GM21423 (cell line): ENCODE results near the gene ZBTB4.
"Not testable (repeated sequence)": the region's sequence is repeated elsewhere in the genome, so short reads cannot be mapped to it uniquely, and the experiment has no call there.

ENCODE experiments used
- ATAC-seq: cut with Tn5 transposase; IDR thresholded peaks from one replicate; pipeline ENCODE4 v1.9.1; 2021; ENCODE audit warnings: mild to moderate bottlenecking, moderate library complexity; ENCODE audit not compliant: unreplicated experiment

The ZBTB4 gene

GRCh38 chr17:7475764-7476422, 3.5 kb downstream of the ZBTB4 start:
- no peak for ATAC-seq

DNA sequence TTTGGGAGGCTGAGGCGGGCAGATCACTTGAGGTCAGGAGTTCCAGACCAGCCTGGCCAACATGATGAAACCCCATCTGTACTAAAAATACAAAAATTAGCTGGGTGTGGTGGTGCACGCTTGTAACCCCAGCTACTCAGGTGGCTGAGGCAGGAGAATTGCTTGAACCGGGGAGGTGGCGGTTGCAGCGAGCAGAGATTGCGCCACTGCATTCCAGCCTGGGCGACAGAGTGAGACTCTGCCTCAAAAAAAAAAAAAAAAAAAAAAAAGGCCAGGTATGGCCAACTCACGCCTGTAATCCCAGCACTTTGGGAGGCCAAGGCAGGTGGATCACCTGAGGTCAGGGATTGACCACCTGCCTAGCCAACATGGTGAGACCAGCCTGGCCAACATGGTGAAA, 4.7 kb downstream of the ZBTB4 start:
- ATAC-seq, result not testable (repeated sequence)

GRCh38 chr17:7471729-7472128, 7.7 kb downstream of the ZBTB4 start:
- ATAC-seq, result no peak

DNA sequence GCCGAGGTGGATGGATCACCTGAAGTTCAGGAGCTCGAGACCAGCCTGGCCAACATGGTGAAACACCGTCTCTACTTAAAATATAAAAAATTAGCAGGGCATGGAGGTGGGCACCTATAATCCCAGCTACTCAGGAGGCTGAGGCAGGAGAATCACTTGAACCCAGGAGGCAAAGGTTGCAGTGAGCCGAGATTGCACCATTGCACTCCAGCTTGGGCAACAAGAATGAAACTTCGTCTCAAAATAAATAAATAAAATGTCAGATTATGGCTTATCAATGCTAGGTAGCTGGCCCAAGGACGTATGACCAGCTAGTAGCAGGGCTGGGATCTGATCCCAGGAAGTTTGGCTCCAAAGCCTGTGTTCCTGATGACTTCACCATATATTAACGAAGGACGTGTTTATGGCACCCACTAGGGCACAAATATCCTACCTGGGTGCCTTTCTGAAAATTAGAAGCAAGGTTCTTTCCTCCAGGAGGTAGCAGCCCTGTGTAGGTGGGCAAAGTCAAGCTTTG, 8.9 kb downstream of the ZBTB4 start:
- not testable (repeated sequence) for ATAC-seq

DNA sequence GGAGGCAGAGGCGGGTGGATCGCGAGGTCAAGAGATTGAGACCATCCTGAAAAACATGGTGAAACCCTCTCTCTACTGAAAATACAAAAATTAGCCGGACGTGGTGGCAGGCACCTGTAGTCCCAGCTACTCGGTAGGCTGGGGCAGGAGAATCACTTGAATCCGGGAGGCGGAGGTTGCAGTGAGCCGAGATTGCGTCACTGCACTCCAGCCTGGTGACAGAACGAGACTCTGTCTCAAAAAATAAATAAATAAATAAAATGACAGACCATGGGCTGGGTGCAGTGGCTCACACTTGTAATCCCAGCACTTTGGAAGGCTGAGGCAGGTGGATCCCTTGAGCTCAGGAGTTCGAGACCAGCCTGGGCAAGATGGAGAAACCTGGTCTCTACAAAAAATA, 9.6 kb downstream of the ZBTB4 start:
- ATAC-seq, result not testable (repeated sequence)

DNA sequence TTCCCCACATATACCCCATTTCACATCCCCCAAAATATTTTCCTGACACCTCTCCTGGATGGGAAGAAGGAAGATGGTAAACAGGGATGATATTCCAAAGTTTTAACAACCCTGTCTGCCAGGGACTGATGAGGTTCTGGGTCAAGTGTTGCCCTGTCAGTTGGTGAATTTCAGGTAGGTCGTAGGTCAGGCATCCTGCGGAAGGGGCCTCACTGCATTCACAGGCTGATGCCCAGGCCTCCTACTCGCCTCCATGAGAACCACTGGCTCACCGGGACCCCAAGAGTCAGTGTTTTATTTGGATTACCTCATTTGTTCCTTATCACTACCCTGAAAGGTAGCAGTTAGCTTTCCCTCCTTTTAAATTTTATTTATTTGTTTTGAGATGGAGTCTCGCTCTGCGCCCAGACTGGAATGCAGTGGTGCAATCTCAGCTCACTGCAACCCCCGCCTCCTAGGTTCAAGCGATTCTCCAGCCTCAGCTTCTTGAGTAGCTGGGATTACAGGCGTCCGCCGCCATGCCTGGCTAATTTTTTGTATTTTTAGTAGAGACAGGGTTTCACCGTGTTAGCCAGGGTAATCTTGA, 10.5 kb downstream of the ZBTB4 start:
- no peak for ATAC-seq

DNA sequence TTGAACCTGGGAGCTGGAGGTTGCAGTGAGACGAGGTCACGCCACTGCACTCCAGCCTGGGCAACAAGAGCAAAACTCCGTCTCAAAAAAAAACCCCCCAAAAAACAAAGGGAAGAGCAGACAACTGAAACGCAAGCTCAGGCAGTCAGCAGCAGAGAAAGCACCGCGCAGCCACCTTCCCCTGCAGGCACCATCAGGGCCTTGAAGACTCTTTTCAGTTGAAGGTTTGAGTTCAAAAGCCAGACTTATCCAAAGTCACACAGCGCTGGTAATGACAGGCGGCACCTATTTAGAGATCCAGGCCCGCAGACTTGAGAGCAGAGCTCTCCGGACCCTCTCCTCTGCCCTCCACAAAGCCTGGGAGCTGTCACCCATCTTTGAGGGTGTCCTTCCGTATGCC, 11.1 kb downstream of the ZBTB4 start:
- ATAC-seq, result no peak

DNA sequence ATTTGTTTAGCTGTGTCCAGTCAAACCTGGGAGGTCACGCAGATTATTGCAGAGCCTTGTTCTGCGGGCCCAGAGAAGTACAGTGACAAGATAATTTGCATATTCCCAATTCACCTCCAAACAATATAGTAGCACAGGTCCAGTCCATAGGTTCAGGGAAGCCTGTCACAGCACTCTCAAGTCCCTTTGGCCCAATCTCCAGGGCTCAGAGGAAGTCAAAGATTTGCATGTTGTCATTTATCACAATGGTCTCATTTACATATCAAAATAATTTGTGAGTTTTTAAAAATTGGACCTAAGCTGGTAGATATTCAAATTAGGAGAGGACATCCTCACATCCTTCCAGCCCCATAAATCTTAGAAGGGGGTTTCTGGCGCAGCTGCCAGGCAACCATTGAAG, 11.9 kb downstream of the ZBTB4 start:
- no peak for ATAC-seq

DNA sequence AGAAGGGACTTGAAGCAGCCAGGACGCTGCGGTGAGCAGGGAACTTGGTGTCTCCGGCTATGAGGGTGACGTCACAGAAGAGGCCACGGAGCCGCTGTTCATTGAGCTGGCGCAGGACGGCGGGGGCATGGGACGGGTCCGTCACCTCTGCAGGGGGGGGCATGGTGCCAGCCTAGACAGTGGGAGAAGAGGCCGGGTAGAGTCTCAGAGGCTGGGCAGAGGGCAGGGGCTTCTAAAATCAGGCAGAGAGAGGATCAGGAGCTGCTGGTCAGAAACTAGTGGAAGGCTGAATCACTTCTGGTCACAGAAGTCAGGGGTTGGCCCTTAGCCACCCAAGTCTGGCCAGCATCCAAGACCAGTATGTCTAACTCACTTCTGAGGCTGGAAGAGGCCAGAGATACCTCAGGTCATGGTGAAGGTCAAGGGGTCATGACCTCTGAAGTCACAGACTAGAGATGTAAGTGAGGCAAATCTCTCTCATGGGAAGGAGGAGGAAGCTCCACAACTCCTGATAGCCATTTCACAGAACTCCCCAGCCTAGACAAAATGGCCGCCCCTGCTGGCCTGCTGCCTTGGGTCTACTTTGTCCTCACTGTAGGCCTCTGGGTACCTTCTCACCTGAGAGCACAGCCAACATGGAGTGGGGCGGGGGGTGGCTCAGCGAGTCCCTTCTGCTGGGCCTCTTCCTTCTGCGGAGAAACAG, 12.6 kb downstream of the ZBTB4 start:
- ATAC-seq, result no peak

- no peak for ATAC-seq
Measured at GRCh38 chr17:7466318-7466638, 13.2 kb downstream of the ZBTB4 start.

DNA sequence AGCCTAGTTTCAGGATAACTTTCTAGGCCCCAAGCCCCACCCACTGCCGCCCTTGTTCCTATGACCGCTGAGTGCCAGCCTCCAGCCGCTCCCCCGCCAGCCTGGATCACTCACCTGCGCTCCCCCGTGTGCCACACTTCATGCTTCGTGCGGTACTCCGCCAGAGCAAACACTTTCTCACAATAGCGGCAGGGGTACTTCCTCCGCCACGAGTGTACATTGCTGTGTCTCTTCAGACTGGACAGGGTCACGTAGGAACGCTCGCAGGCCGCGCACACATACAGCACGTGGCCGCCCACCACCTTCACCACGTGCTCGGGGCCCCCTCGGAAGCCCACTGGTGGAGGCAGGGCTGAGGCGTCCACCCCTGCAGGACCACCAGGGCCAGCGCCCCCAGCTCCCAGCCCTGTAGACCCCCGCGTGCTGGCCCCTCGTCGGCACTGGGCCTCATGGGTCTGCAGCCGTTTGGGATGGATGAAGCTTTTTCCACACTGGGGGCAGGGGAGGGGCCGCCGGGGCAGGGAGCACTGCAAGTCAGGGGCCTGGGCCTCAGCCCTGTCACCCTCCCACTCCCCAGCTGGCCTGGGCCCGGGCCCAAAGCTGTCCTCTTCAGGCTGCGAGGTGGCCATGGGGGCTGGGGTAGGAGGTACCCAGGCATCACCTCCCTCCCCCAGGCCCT, 13.7 kb downstream of the ZBTB4 start:
- ATAC-seq, result no peak

GRCh38 chr17:7464081-7464480, 15.3 kb downstream of the ZBTB4 start:
- no peak for ATAC-seq

GRCh38 chr17:7463372-7463846, 16.0 kb downstream of the ZBTB4 start:
- no peak for ATAC-seq

DNA sequence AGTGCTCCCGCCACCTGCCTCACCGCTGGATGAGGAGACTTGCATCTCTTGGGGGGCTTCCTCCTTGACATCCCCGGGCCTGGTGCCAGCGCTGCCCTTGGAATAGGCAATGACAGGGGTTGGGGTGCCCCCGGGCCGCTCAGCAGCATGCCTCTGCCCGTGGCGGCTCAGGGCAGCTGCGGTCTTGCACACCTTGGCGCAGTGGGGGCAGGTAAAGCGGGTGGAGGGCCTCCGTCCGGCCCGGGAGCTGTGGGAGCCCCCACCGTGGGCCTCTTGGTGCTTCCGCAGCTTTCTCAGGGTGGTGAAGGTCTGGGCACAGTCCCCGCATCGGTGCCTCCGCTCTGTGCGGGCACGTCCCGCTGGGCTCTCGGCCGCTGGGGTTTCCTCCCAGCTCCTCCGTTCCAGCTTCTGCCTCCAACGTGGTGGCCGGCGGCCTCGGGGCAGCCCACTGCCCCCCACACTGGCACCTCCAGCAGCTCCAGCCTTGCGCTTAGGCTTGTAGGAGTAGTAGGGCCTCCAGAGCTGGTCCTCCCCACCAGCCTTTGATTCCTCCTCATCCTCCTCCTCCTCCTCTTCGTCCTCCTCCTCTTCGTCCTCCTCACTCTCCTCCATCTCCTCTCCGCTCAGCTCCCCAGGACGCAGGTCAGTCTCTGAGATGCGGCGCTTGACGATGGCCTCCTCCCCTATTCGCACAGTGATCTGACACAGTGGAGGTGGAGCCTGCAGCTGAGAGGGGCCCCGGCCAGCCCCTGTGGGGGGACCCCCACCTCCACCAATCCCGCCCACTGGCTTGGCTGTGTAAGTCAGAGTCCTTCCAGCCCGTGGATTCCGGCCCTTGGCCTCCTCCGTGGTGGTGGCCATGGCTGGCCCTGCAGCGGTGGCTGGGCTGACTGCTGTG, 16.7 kb downstream of the ZBTB4 start:
- ATAC-seq, result no peak

- no peak for ATAC-seq
Measured at GRCh38 chr17:7460850-7461660, 18.4 kb downstream of the ZBTB4 start.

DNA sequence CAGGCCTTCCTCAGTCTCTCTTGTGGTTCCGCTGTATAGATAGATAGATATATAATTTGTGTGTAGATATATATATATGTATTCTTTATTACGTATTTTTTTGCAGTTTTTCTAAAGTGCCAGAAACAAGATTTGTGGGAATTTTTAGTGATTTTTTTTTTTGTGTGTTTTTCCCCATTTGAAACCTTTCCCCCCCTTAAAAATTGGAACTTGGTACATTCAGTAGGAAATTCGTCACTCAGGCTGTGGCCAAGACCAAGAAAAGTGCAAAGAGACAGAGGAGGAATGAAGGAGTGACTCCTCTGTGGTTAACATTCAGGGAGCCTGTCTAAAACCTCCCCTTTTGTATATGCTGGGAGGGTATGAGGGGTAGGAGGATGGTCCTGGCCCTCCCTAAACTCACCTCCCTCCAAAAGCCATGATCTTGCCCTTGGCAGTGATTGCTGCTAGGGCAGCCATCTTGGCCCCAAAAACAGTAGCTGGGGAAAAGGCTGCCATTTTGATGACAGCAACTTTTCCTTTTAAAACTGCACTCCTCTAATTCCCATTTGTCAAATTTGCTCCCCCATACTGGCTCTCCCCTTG, 19.4 kb downstream of the ZBTB4 start:
- ATAC-seq, result no peak

GRCh38 chr17:7448461-7448860, 31.0 kb downstream of the ZBTB4 start:
- ATAC-seq, result no peak

DNA sequence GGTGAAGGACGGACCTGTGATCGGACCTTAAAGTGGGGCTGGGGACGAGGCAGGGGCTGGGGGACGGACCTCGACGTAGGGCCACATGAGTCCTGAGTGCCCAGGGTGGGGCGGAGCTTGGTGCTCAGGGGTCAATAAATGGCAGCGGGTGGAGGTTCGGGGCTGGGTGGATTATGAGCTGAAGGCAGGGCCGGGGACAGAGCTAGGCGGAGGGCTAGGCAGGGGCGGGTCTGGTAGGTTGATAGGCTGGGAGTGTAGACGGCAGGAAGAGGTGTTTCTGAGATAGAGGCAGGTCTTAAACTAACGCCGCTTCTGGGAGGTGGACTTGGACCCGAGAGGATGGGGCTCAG, 33.8 kb downstream of the ZBTB4 start:
- no peak for ATAC-seq
